HG03025 (cell line): Measurements from ENCODE around the gene WDFY3.
"Not testable (repeated sequence)": the region's sequence is repeated elsewhere in the genome, so short reads cannot be mapped to it uniquely, and the experiment has no call there.

Experiments
- ATAC-seq: cut with Tn5 transposase; IDR thresholded peaks from one replicate; pipeline ENCODE4 v1.9.1; 2021; ENCODE audit warnings: mild to moderate bottlenecking, moderate library complexity; ENCODE audit not compliant: unreplicated experiment, low FRiP score

WDFY3 gene

DNA sequence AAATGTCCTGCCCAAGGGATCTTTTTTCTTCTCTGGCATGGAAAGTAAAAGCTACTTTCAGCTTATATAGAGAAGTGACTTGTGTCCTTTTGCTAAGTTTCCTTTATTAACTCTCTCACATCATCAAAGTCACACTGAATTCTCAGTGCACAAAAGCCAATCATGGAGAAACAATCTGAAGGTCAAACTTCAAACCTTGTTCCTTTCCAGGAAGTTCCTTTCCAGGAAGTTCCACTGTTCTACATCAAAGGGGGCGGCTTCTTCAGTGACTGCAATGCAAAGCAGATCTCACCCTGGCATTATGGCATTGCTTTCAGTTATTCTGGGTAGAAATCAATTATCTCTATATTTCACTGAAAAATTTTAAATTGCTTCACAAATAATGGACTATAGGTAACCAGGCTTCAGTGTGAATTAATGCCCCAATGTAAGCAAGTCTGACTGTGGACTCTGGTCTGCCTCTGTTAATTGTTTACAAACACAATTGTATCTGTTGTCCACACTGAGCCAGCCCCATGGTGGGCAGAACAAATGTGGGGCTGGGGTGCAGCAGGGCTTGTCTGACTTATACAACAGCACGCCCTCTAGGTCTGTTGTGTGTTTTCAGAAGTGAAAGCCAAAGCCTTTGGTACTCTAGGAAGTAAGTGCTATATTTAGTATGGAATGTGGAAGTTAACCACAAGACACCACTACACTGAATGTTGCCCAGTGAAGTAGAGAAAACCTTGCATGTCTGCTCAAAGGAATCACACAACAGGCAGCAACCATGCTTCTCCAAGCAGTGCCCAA lies 284.8 kb downstream of the WDFY3 start:
- no peak for ATAC-seq

GRCh38 chr4:84680956-84681355 lies 285.5 kb downstream of the WDFY3 start:
- ATAC-seq = no peak

- no peak for ATAC-seq
Observed at GRCh38 chr4:84678976-84679744, 287.3 kb downstream of the WDFY3 start.

DNA sequence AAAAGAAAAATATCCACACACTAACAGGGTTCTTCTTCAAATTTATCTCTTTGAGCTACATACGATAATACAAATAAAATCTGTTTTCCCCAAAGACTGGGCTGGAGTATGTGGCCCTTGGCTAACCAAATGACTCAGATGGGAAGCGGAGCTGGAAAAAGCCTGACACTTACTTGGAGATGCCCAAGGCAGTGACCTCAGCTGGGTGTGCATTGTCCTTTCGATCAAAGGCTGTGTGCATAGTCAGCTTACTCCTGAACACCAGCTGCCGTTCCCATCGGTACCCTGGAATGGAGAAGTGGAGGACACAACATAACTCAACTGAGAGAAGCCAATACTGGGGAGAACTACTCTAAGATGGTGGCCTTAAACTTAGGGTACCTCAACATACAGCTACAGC lies 288.5 kb downstream of the WDFY3 start:
- ATAC-seq = no peak

DNA sequence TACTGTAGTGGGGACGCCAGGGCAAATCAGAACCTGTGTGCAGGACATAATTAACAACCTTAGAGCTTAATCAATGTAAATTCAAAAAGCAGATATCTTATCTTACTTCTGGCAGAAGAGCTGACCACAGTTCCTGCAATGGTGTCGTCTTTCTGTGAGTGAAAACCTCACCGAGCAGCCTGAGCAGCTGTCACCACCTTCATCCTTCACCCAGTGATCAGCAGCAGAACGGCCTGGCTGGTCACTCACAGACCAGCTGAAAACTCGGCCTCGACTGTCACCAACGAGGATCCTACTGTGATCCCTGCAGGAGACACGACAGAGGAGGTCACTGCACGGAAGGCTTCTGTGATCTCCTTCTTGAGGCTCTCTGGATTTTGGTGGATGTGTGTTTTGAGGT lies 289.4 kb downstream of the WDFY3 start:
- no peak for ATAC-seq

DNA sequence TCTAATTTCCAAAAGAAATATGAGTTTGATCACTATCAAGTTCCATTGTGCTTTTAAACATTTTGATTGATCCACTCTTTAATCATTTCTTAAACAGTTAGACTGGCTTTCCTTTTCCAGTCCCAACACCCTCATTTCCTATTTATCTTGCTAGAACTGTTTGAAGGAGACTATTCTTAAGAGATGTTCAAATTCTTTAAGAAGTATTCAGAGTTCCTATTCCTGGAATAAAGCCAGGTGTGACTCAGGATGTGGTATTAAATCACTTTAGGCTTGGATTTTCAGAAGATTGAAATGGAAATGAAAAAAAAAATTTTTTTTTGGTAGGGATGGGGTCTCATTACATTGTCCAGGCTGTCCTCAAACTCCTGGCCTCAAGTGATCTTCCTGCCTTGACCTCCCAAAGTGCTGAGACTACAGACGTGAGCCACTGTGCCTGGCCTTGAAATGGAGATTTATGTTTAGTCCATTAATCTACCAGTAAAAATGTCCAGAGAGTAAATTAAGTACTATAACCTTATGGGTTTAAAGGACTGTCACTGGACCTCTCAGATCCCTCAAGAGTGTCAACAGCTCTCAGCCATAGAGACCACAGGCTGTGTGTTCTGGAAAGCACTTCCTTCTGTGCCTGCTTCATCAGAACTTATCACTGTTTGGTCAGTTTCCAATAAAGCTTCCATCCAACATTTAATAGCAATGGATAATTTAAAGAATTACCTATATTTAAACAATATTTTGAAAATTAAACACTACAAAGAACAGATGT lies 292.8 kb downstream of the WDFY3 start:
- ATAC-seq = no peak

- no peak for ATAC-seq
Observed at GRCh38 chr4:84672177-84672576, 294.3 kb downstream of the WDFY3 start.

- peak; percentile 64 for ATAC-seq
Observed at GRCh38 chr4:84669201-84669600, 297.3 kb downstream of the WDFY3 start.

DNA sequence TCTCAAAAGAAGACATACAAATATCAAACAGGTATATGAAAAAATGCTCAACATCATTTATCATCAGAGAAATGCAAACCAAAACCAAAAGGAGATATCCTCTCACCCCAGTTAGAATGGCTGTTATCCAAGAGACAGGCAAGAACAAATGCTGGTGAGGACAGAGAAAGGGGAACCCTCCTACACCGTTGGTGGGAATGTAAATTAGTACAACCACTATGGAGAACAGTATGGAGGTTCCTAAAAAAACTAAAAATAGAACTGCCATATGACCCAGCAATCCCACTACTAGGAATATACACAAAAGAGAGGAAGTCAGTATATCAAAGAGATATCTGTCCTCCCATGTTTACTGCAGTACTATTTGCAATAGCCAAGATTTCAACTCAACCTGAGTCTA lies 300.1 kb downstream of the WDFY3 start:
- ATAC-seq = no peak

DNA sequence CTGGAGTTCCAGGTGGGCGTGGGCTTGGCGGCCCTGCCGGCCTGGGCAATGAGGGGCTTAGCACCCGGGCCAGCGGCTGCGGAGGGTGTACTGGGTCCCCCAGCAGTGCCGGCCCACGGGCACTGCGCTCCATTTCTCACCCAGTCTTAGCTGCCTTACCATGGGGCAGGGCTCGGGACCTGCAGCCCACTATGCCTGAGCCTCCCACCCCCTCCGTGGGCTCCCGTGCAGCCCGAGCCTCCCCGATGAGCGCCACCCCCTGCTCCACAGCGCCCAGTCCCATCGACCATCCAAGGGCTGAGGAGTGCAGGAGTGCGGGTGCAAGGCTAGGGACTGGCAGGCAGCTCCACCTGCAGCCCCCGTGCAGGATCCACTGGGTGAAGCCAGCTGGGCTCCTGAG lies 301.7 kb downstream of the WDFY3 start:
- not testable (repeated sequence) for ATAC-seq

DNA sequence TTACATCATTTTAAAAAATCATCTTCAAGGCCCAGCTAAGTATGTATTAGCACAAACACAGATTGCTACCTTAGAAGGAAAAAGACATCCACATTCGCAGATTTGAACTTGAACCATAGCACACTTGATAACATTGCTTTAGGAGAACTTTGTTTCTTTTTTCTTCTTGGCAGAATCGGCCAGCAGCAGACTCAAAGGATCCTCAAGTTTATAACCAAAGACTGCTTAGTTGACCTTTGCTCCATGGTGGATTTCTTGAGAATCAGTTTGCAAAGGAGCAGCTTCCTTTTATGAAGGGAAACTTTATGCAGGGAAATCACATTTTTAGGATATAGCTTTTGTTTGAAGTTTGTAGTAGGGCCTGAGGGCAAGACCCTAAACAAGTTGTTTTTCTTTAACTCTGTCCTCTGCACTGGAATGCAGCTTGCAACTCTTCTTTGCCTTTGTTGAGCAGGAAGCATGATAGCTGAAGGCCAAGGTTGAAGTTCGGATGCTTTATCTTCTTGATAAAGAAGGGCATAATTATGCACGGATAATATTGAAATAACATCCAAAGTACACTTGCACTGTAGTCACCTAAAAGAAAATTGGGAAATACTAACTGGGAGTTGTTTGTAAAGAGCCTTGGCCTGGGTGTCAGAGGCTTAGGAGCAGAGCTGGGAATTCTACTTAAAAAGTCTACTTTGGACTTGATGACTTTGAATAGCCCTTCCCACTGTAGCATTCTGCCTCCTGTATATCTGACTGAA lies 305.1 kb downstream of the WDFY3 start:
- ATAC-seq = no peak

DNA sequence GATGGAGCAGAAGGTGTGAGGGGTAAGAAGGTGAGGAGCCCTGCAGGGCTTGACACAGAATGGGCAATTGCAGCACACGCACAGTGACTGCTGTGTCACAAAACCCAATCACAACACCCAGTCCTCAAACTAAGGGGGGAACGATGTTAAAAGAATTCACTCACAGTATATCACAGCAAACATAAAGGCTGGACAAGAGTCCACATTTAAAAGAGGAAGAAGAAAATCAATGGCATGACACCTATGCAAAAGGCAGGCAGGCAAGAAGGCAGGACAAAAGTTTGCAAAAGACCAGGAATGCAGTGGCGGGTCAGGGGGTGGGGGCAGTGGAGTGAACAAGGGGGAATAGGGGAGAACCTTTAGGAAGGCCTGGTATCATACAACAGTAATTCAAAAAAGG lies 305.9 kb downstream of the WDFY3 start:
- ATAC-seq = no peak

- ATAC-seq = no peak
Observed at GRCh38 chr4:84652478-84652877, 314.0 kb downstream of the WDFY3 start.

DNA sequence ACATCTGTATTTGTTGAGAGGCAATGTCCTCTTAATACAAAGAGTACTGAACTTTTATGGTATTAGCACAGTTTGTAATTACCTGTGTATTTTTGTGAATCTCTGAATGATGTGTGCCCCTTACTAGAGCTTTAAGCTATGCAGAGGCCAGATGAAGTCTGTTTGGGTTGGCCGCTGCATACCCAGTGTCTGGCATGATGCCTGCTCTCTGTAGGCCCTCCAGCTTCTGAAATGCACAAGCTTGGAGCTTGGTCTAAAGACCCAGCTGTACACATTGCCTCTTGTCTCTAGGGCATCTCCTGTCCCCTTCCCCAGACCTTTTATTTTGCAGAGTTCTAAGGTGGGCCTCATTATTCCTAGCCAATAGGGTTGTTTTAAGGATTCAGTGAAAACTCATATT lies 315.0 kb downstream of the WDFY3 start:
- no peak for ATAC-seq

GRCh38 chr4:84648863-84649647 lies 317.4 kb downstream of the WDFY3 start:
- no peak for ATAC-seq

DNA sequence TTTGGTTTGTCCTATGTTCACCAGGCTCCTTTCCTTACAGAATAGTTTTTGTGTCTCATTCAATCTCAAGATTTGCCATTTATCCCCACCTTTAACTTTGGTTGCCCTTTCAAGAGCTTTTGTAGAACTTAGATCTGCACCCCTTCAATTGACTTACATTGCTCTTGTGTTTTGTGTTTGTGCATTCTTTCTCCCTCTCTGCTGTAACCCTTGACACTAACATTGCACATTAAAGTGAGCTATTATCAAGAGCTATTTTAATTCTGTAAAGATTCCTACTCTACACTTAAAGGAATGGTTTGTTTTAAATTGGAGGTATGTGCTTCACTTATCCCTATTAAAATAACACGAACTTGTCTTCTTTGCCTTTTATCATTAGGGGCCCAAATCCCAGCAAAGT lies 318.3 kb downstream of the WDFY3 start:
- ATAC-seq = no peak

DNA sequence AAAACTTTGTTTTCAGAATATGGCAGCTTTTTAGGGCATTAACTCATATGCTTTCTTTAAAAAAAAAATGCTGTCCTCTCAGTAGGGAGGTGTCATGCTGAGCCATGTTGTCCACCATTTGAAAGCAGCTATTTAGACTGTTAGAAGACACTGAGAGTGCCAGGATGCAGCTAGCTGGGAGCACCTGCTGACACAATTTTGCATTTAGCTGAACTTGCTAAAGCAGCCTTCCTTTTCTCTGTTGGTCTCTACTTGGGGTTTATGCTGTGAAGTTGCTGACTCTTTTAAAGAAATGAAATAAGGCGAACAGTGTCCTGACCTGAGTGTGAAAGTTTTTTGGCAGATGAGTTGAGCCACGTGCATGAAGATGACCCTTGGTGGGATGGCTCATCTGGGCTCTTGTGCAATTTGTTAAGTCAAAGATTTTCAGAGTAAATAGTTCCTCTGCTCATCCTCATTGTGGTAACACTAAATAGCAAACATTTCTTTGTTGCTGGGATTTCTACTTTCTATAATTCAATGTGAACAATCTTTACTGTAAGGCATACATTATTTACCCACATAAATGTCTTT lies 319.1 kb downstream of the WDFY3 start:
- no peak for ATAC-seq

DNA sequence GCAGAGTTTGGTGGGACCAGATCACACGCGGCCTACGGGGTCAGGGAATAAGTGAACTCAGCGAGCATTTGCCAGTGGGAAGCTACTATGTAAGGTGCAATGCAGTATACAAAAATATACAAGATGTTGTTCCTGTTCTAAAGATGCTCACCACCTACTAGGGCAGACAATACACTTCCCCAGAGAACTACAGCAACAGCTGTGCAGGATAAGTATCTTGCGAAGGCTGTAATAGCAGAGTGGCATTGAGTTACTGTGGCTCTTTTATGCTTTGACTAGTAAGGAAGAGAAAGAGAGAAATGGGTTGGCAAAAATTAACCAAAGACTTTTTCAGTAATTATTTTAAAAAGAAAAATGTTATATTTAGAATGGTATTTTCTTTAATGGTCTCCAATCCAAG lies 322.4 kb downstream of the WDFY3 start:
- ATAC-seq = no peak

- no peak for ATAC-seq
Observed at GRCh38 chr4:84639145-84639544, 327.3 kb downstream of the WDFY3 start.
